OCI-LY3 (cell line): Measurements from ENCODE around the gene ZCWPW2.

ENCODE experiments used
- H2AFZ ChIP-seq: fragments of 200-600, 300-600 bp; shearing (Covaris generic); 2 replicates; pipeline ENCODE4 v1.6.0; 2014; ENCODE audit warnings: antibody characterized with exemption, low read depth, low read length
- H3K27ac ChIP-seq: fragments of 200-600, 300-600 bp; sonication (generic); 2 replicates; pipeline ENCODE4 v1.5.1; 2014; ENCODE audit warnings: mild to moderate bottlenecking, low read length, moderate library complexity, mixed read lengths
- H3K27me3 ChIP-seq: fragments of 200-600, 300-600 bp; sonication (generic); 2 replicates; pipeline ENCODE4 v1.6.1; 2014; ENCODE audit warnings: low read depth, low read length, mixed read lengths
- H3K36me3 ChIP-seq: fragments of 200-600, 300-600 bp; sonication (generic); replicated peaks from 2 replicates; pipeline ENCODE3; 2014; ENCODE audit warnings: low read depth, low read length, mixed read lengths
- H3K4me1 ChIP-seq: fragments of 300-600, 200-600 bp; sonication (generic); 2 replicates; pipeline ENCODE4 v1.6.1; 2014; ENCODE audit warnings: low read length, mixed read lengths
- H3K4me2 ChIP-seq: fragments of 200-600, 300-600 bp; sonication (generic); 2 replicates; pipeline ENCODE4 v1.6.1; 2014; ENCODE audit warnings: low read length, mixed read lengths
- H3K4me3 ChIP-seq: fragments of 300-600, 200-600 bp; sonication (generic); 2 replicates; pipeline ENCODE4 v1.5.1; 2014; ENCODE audit warnings: antibody characterized with exemption, mild to moderate bottlenecking, low read length, moderate library complexity
- H3K79me2 ChIP-seq: fragments of 300-600, 200-600 bp; shearing (Covaris generic); 2 replicates; pipeline ENCODE4 v1.6.1; 2014; ENCODE audit warnings: mild to moderate bottlenecking, low read length, mixed read lengths
- H3K9ac ChIP-seq: fragments of 300-600, 200-600 bp; shearing (Covaris generic); 2 replicates; pipeline ENCODE4 v1.6.0; 2014; ENCODE audit warnings: mild to moderate bottlenecking, low read length, moderate library complexity
- H3K9me3 ChIP-seq: fragments of 200-600, 300-600 bp; shearing (Covaris generic); 2 replicates; pipeline ENCODE4 v1.6.1; 2014; ENCODE audit warnings: low read length, mixed read lengths; ENCODE audit not compliant: insufficient read depth
- H4K20me1 ChIP-seq: fragments of 200-600, 300-600 bp; sonication (generic); 2 replicates; pipeline ENCODE4 v1.6.1; 2016; ENCODE audit warnings: low read length, mixed read lengths; ENCODE audit not compliant: insufficient read depth
- CTCF ChIP-seq: fragments of 200-600, 300-600 bp; sonication (generic); IDR thresholded peaks from 2 replicates; pipeline ENCODE4 v1.5.1; 2014; ENCODE audit warnings: antibody characterized with exemption, low read length, low read depth
- EZH2phosphoT487 ChIP-seq: fragments of 200-600 bp; shearing (Covaris generic); IDR thresholded peaks from 2 replicates; pipeline ENCODE4 v1.6.1; 2018; ENCODE audit warnings: antibody characterized with exemption, mixed run types, low read depth

Gene ZCWPW2

DNA sequence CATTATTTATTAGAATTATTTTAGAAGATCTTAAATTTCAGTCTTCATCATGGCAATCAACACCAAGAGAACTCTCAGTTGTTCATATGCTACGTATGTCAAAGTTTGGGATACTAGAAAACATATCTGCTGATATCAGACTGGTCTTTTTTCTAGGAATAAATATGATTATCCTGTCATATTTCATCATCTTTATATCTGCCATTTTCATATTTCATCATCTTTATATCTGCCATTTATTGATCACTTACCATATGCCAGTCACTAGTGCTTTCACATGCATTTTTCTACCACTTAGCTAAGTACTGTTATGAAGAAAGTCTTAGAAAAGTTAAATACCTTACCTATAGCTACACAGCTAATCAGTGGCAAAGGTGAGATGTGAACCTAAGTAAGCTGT is 2.8 kb upstream of the ZCWPW2 start:
- Histone ChIP-seq H3K36me3 (peaks cover 7% of the 10 kb centered on the region), H3K27ac (no peak overlapping the region), H3K9ac (no peak overlapping the region), H3K4me3 (no peak overlapping the region), H4K20me1 (peaks cover 6% of the 10 kb centered on the region; the same call in 1 of the 2 replicates), H3K27me3 (no peaks in the 10 kb centered on the region), H3K4me2 (no peak overlapping the region), H3K4me1 (peaks cover 21% of the 10 kb centered on the region), H3K79me2 (peaks cover 63% of the 10 kb centered on the region), H3K9me3 (no peaks in the 10 kb centered on the region; the same call in 1 of the 2 replicates), H2AFZ (no peak overlapping the region)
- no peak for TF ChIP-seq CTCF
- TF ChIP-seq EZH2phosphoT487 = no peak

DNA sequence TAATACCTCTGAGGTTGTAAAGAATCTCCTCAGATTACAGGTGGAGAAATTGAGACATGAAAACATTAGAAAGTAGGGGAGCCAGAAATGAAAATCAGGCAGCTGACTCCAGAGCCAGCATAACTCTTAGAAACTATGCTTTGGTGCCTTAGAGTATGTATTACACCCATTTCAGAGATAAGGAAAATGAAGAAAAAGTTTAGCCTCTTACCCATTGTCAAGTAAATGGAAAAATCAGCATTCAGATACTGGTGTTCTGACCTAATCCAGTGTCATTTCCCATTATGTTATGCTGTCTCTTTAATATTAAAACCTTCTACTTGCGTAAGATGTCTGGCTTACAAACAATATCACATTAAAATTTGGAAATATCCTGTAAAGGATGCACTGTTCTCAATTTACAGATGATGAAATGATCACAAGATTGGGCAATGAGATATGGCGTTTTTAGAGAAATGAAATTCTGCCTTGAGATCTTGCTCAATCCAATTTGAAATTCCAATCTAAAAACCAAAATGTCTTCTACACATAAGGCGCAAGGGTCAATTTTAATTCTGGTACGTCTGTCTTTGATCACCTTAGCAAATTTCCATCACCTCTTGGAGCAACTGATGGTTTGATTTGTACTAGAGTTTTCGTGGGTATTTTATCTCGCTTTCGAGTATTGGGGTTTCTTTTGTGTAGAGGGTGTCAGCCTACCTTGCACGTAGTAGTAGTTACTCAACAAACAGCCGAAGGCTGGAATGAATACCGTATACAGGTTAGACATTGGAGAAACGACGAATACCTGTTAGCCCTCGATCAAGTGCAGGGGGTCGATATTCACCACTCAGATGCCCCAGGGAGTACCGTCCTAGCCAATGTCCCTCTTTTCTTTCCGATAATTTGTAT is 902 bp upstream of the ZCWPW2 start:
- Histone ChIP-seq H3K79me2 (peaks cover 55% of the 10 kb centered on the region), H3K4me2 (peak overlapping the region; percentile 96), H4K20me1 (0 out of 2 replicates have a peak, but pooled peaks cover under 1% of the 10 kb centered on the region), H3K4me3 (peak overlapping the region; percentile 89), H3K27me3 (no peaks in the 10 kb centered on the region), H3K9ac (peak overlapping the region; percentile 98), H3K9me3 (peaks cover 5% of the 10 kb centered on the region; the same call in 1 of the 2 replicates), H2AFZ (peak overlapping the region; percentile 90), H3K36me3 (peaks cover 22% of the 10 kb centered on the region), H3K27ac (peak overlapping the region; percentile 82), H3K4me1 (peaks cover 21% of the 10 kb centered on the region)
- TF ChIP-seq CTCF = no peak
- no peak for TF ChIP-seq EZH2phosphoT487

- Histone ChIP-seq H3K79me2 (peaks cover 52% of the 10 kb centered on the region), H3K4me3 (peak overlapping the region; percentile 89), H3K27ac (peak overlapping the region; percentile 82), H3K36me3 (peaks cover 24% of the 10 kb centered on the region), H4K20me1 (no peaks in the 10 kb centered on the region), H3K9ac (peak overlapping the region; percentile 98), H3K4me2 (peak overlapping the region; percentile 96), H3K9me3 (peaks cover 5% of the 10 kb centered on the region; the same call in 1 of the 2 replicates), H2AFZ (peak overlapping the region; percentile 90), H3K4me1 (peaks cover 21% of the 10 kb centered on the region), H3K27me3 (no peaks in the 10 kb centered on the region)
- TF ChIP-seq EZH2phosphoT487 (no peak), CTCF (no peak)
These were observed 274 bp upstream of the ZCWPW2 start for GRCh38 chr3:28348265-28348628.

- peak overlapping the region; percentile 80 for H3K4me2 ChIP-seq
- TF ChIP-seq CTCF (no peak; the same call in 1 of the 2 replicates), EZH2phosphoT487 (no peak)
- H2AFZ ChIP-seq = peak overlapping the region; percentile 76
- peak overlapping the region; percentile 98 for H3K9ac ChIP-seq
- peaks cover 21% of the 10 kb centered on the region for H3K4me1 ChIP-seq
- H3K79me2 ChIP-seq = peaks cover 45% of the 10 kb centered on the region
- no peaks in the 10 kb centered on the region for H3K27me3 ChIP-seq
- peak overlapping the region; percentile 89 for H3K4me3 ChIP-seq
- peaks cover 31% of the 10 kb centered on the region for H3K36me3 ChIP-seq
- H3K27ac ChIP-seq = peak overlapping the region; percentile 82
- peaks cover 13% of the 10 kb centered on the region; the same call in 1 of the 2 replicates for H3K9me3 ChIP-seq
- H4K20me1 ChIP-seq = no peaks in the 10 kb centered on the region
These were observed 1.0 kb downstream of the ZCWPW2 start for GRCh38 chr3:28349469-28350000.
